Activated CD4-positive, CD25-positive, alpha-beta regulatory T cell treated with anti-CD3 and anti-CD28 coated beads, Interleukin-2, amount 50 U/mL, for 16 hours (primary cell): Measurements from ENCODE around the gene USP2.

Experiments used
- DNase-seq: peaks from one replicate; pipeline ENCODE4 v3.0.0-alpha.2; 2020; ENCODE audit warnings: low read depth, low spot score

The USP2 gene, protein sequence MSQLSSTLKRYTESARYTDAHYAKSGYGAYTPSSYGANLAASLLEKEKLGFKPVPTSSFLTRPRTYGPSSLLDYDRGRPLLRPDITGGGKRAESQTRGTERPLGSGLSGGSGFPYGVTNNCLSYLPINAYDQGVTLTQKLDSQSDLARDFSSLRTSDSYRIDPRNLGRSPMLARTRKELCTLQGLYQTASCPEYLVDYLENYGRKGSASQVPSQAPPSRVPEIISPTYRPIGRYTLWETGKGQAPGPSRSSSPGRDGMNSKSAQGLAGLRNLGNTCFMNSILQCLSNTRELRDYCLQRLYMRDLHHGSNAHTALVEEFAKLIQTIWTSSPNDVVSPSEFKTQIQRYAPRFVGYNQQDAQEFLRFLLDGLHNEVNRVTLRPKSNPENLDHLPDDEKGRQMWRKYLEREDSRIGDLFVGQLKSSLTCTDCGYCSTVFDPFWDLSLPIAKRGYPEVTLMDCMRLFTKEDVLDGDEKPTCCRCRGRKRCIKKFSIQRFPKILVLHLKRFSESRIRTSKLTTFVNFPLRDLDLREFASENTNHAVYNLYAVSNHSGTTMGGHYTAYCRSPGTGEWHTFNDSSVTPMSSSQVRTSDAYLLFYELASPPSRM

DNA sequence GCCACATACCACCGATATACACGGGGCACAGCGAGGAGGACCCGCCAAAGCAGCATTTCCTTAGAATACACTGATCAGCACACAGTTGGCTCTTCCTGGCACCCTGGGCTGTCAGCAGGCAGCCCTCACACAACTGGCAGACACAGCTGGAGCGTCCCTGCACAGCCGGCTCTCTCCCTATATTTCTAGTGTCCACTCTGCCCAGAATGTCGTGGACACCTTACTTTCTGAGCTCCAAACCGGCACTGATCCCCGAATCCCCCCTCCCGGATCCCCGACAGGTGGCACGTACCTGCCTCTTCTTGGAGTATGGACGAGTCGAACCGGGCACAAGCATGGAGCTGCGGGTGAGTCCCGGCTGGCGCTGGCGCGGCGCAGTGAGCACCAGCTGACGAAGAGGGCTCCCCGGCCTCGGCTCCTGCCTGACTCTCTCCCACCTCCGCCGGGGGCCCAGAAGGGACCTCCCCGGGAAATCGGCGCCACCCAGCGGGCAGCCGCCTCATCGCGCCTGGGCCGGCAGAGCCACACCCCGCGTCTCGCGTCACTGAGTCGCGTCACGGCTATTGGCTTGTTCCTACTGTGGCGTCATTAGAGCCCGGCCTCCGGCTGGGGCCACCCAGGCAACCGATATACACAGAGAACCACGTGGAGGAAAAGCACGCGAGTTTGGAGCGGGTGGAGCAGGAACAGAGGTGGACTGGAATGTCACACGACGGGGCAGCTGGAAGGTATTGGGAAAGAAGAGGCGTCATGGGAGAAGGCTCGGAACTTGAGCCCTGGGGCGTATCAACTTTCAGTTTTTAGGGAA, at the start of gene USP2:
Gene USP2 (minus strand): TSS at position 510 of the 808 bp plus-strand sequence. CDS start 8,210 bp downstream, outside the sequence.
- DNase-seq: peak; percentile 89

DNA sequence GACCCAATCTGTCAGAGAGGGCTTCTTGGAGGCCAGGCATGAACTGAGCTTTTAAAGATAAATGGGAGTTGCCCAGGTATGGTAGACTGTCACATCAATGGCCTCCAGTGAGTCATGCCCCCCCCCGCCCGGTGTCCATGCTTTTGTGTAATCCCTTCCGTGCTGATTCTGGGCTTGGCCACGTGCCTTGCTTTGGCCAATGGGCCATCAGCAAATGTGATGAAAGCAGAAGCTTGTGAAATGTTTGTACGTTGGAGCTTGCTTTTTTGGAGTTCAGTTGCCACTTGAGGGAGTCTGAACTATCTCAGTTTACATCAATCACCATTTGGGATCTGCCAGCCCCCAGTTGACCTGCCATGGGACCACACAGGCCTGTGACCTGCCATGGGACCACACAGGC, 45.8 kb upstream of the USP2 start:
- no peak for DNase-seq

DNA sequence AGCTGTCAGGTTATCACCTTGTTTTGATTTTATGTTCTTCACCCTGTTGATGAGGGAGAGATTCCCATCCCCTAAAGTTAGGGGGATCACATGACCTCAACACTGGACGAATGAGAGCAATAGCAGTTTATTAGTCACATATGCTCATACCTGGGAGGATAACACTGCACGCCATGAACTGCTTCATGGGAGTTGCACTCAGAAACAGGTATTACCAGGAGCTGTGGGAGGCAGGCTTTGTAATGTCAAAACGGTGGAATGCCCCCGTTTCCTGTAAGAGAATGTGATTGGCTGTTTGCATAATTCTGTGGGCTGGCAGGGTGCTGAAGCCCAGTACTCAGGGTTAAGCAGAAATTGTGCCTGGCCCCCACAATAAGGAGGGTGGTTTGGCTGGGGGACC, 44.7 kb upstream of the USP2 start:
- DNase-seq: no peak

DNA sequence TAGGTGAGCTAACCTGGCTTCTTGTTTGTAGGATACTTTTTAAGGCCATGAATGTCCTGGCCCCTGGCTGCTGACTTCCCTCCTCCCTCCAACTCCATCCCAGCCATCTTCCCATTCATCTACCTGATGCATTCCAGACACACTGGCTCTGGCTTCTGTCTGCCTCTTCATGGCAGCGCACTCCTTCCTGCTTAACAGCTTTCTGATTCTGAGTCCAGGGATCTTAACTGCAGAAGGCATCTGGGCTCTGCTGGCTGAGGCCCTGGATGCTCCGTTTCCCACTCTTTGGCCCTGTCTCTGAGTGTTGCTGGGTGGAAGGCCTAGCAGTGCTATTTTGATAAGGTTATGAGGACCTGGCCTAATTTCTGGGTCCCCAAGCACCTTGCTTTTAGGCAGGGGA, 43.3 kb upstream of the USP2 start:
- DNase-seq: no peak

DNA sequence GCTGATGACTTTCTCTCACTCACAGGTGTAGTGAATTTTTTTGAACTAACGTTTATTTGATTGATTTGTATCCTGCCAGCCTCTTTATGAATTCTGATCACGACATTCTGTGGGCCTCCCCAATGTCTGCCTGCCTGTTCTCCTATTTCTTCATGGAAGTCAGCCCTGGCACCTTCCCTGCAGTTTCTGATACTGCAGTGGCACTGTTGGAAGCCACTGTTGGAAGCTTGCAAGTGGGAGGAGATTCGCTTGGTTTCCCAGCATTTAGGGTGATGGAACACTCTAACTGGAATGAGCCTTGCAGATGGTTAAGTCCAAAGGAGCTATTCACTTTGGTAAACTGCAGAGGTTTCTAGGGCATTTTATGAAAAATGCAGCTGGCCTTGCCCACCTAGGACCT, 42.8 kb upstream of the USP2 start:
- no peak for DNase-seq

DNA sequence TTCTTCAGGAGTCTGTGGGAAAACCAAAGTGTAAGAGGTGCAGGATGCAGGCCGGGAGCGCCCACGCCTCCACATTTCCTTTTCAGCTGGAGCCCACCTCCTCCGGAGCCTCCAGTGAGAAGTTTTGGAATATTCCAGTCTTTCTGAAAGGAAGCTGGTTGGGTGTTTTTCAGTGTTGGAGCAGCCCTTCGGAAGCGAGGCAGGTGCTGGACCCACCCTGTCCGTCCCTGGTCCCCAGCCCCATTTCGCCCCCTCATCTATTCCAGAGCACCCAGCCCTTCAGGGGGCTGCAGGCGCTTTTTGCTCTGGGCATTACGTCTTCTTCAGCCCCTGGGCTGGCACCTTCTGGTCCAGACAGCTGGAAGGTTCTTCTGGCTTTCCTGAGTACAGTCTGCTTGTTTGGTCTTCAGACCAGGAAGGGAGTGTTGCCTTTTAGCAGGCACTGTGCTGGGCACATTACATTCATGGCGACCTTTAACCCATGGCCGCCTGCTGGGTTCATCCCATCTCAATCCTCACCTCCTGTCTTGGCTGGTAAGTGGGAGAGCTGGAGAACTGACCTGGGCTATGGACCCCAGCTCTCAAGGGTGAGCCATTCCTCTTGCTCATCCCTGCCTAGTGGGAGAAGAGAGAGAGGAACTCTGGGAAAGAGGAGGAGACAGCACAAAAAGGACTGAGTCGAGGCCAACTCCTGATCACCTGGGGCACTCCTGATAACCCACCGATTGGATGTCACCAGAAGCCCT, 42.2 kb upstream of the USP2 start:
- DNase-seq: no peak

DNA sequence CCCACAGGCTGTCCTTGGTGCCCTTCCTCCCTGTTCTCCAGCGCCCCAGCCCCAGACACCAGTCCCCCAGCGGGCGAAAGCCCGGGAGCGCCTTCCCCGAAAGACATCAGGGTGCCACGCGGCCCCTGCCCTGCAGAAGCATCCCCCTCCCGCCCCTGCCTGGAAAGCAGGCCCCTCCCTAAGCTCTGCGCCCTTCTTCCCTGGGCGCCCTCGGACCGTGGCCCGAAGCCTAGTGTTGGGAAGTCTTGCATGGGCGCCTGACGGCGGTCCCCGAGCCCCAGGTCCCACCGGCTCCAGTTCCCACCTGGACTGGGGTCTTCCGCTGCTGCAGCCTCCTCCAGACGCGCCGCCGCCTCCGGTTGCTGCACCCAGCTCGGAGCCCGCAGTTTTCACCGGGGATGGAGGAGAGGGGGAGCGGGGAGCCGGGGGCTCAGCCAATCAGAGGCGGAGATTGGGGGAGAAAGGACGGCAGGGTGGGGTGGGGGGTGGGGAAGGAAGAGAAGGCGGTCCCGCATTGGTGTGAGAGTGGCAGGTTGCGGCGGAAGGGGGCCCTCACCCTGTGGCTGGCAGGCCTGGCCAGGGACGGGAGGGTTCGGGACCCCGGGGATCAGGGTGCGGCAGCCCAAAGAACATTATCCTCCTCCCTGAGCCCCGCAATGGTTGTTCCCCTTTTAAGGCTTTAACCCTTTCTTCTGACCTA, 41.5 kb upstream of the USP2 start, which contains the start of gene THY1:
Gene THY1 (minus strand): TSS at position 364 of the 700 bp plus-strand sequence. CDS start 2,267 bp downstream, outside the sequence.
- DNase-seq: no peak

DNA sequence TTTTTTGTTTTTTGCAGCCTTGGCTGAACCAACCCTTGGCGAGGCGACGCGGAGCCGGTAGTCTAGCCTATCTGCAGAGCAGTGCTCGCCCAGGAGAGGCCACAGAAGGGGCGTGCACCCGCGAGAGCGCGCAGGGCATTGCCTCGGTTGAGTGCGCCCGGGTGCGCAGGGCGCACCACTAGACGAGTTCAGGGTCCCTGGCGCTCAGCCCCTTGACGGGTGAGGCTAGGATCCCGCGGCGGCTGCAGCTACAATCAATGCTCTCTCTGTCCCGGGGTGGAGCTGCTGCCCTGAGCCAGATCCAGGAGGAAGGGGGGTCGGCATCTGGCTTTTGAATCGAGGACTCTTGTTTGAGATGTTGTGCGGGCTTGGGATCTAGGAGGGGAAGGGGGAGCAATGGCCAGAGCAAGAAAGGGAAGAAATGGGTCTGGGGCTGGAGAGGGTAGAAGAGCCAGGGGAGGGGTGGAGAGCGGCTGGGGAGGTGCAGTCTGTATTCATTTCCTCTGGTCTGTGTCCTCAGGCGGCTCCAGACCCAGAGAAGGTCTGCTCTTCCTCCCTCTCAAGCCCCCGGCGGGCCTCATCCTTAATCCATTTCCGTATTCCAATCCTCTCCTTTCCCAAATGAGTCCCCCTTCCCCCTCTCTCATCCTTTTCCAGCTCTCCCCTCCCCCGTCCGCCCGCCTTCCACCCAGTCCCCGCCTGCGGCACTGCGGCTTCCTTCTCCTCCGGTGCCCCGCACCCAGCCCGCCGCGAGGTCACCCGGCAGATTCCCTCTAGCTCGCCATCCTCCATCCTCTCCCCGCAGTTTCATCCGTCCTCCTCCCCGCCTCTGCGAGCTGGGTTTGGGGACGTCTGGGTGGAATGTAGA, 40.7 kb upstream of the USP2 start:
- no peak for DNase-seq

DNA sequence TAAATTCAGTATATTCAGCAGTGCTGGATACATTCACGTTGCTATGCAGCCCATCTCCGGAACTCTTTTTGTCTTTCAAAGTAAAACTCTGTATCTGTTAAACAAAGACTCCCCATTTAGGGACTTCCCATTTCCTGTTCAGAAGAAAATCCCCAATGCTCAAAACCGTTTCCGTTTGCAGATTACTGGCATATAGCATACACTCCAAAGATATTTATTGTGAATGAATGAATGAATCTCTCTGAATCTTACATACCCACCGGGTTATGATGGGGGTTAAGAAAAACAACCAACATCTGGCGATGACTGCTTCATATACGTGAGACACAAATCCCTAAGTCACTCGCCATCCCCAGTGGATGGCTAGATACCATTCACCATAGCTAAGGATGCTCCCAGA, 39.9 kb upstream of the USP2 start:
- no peak for DNase-seq

DNA sequence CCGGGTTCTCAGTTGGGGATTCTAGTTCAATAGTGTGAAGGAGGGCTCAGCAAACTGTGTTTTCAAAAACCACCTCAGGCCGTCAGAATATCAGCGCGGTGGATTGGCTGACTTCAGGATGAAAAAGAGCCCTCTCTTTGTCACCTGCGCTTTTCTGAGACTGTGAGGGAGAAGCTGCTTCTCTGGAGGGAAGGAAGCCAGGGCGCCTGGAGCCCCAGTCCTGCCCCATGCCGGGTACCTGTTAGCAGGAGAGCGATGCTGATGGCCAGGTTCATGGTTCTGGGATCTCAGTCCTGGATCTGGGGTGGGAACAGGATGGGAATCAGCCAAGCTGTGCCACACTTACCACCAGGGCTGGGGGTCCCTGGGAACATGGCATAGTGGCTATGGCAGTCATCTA, 39.1 kb upstream of the USP2 start:
- no peak for DNase-seq

DNA sequence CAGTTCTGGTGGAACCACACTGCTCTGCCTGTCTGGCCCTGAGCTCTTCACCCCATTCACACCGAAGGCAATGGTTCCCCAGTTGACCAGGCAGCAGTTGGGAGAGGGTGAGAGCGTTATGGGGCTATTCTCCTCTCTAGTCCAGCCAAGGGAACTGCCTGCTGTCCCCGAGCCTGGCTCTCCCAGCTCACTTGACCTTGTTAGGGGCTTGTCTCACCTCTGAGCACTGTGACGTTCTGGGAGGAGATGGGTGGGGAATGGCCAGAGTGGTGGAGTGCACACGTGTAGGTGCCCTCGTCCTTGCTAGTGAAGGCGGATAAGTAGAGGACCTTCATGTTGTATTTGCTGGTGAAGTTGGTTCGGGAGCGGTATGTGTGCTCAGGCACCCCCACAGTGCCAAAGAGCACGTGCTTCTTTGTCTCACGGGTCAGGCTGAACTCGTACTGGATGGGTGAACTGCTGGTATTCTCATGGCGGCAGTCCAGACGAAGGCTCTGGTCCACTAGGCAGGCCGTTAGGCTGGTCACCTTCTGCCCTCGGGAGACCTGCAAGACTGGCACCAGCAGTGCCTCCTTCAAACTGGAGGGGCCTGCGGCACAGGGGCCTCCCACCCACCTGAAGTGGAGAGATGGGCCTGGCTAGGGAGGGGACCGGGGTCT, 38.5 kb upstream of the USP2 start:
- no peak for DNase-seq

DNA sequence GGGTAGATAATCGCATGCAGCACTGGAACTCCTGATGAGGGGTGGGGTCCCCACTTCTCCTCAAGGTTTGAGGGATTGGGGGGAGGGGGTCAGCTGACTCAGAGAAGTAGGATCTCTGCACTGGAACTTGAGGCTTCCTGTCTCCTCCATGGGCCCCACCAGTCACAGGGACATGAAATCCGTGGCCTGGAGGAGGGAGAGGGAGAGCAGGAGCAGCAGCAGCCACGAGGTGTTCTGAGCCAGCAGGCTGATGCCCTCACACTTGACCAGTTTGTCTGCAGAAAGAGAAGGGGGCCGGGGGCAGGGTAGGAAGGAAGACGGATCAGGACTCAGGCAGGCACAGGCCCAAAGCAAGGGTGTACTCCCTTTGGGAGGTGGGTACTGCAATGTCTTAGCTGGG, 37.8 kb upstream of the USP2 start:
- no peak for DNase-seq

DNA sequence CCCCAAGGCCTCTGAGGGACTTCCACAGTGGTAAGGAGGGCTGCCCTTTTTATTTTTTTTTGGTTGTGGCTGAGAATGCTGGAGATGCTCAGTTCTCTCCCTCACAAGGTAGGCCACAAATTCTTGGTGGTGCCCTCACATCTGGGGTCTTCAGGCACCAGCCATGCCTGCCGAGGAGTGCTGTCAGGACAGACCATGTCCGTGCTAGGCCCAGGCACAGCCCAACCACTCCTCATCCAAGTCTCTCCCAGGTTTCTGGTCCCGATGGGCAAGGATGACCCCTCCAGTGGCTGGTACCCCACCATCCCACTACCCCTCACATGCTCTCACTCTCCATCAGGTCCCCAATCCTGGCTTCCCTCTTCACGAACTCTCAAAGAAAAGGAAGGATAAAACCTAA, 37.3 kb upstream of the USP2 start:
- DNase-seq: no peak

DNA sequence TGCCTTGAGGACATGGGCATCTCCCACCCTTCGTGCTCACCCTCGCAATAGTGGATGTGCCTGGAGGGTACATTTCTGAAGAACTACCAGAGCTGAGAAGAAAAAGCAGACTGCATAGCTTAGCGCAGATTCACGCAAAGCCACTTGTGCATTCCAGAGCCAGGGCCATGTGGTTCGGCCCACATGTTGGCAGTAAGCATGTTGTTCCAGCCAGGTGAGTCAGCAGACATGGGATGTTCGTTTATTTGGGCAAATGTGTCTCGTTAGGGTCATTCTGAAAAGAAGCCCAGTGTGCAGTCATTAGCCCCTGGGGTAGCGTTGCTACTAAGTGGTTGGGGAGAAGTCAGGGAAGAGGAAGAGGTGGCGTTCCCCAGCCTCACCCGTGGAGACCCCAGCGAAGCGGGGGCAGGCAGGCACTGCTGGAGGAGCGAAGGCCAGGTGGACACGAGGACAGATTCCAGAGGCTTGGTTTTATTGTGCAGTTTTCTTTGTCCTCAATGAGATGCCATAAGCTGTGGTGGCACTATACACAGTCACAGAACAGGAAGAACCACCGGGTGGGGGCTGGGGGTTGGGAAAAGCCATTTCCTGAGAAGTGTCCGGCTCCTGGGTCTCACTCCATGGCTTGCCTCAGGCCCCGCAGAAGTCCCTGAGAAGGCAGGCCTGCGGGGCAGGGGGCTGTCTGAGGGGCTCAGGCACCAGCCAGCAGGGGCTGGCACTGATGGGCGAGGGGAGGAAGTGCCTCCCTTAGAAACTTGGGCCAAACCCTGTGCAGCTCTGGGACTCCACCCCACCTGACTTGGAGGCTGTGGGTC, 36.4 kb upstream of the USP2 start:
- no peak for DNase-seq

DNA sequence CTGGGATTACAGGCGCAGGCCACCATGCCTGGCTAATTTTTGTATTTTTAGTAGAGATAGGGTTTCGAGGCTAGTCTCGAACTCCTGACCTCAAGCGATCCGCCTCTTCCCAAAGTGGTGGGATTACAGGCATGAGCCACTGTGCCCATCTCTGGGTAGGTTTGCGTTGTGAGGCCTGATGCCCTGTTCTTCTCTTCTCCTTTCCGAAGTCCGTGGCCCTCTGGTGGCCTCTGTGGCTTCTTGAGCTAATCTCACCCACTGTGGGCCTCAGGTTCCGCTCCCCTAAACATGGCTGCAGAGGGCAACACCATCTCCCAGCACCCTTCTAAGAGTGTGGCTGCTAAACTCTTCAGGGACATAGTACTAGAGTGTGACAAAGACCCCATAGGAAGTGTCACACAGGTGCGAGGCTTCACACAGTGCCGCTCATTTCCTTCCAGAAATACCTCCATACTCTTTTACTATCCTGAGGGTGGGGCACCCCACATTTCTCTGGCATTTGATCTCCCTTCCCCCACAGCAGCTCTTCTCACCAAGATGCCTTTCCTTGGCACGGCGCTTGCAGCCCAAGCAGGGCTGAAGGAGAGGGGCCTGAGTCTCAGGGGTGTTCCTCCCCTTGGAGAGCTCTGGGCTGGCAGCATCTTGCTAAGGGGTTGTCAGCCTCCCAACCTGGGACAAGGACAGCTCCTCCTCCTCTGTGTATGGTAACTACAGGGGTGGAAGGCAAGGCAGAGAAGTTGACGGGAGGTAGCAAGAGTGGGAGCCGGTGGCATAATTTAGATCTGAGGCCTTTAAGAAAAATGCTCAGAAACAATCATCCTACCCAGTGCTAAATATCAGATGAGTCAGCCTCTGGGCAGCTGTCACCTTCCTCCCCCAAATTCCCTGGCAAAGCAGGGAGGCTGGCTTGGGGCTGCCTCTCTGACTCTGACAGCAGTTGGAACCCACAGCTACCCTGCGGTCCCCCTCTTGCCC, 35.4 kb upstream of the USP2 start:
- DNase-seq: no peak

DNA sequence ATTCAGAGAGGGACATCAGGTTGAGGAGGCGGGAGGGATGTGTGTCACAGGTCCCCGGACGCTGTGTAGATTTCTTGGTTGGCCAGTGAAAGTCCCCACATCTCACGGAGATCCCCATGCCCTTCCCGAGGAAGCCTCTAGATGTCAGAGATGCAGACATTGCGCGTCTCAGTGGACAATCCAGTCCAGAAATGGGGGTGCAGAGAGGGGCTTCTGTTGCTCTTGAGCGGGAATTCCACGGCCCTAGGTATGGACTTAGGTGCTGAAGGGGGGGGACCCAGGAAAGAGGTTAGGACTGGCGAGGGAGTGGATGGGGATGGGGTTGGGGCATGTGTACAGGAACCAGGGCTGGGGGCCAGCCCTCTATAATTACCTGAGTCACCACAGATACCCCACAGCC, 34.5 kb upstream of the USP2 start:
- no peak for DNase-seq

DNA sequence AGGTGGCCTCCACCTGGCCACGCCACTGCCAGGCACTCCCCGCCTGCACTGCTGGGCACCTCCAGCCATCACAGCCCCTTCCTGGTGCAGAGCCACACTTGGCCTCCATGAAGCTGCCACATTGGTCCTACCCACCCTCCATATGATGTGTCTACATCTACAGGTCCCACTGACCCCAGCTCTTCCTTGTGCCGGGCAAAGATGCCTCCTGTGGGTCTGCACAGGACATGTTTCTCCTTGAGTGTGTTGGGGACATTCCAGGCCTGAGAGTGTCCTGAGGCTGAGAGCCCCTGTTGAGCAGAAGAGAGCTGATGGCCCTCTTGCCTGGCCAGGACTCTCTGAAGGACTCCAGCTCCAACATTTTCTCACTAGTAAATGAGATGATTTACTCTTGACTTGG, 34.0 kb upstream of the USP2 start:
- no peak for DNase-seq

DNA sequence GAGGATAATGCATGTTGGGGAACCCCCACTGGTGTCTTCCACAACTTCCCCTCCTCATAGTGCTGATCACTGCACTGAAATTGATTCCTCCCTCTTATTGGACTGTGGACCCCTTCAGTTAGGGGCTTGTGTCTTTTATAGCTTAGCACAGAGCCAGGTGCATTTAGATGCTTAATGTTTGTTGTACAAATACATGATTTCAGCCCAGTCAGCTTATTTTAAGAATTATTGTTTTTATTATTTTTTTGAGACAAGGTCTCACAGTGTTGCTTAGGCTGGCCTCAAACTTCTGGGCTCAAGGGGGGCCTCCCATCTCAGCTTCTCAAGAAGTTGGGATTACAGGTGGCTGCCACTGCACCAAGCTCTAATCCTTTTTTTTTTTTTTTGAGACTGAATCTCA, 33.2 kb upstream of the USP2 start:
- DNase-seq: no peak
